OCI-LY3 (cell line): Measurements from ENCODE around the gene CAMK1.

Experiments
- CTCF ChIP-seq: fragments of 200-600, 300-600 bp; sonication (generic); IDR thresholded peaks from 2 replicates; pipeline ENCODE4 v1.5.1; 2014; ENCODE audit warnings: antibody characterized with exemption, low read length, low read depth
- EZH2phosphoT487 ChIP-seq: fragments of 200-600 bp; shearing (Covaris generic); IDR thresholded peaks from 2 replicates; pipeline ENCODE4 v1.6.1; 2018; ENCODE audit warnings: antibody characterized with exemption, mixed run types, low read depth

- TF ChIP-seq CTCF (no peak), EZH2phosphoT487 (no peak)
Observed at GRCh38 chr3:9781978-9782603, 12.3 kb upstream of the CAMK1 start.
